ENCODE results near the gene CCT7. TPM values are rescaled to one million over a fixed set of nuclear protein-coding genes. Genes with fewer than 3 reads are reported as not detected.
"Not testable (repeated sequence)": the region's sequence is repeated elsewhere in the genome, so short reads cannot be mapped to it uniquely, and the experiment has no call there.

The CCT7 gene
- total RNA-seq, 1 donor from 2014 or later, result 338 TPM

GRCh38 chr2:73255907-73256617, 22.0 kb downstream of the CCT7 start:
- DNase-seq, result no peak

GRCh38 chr2:73256618-73256922, 22.5 kb downstream of the CCT7 start:
- no peak for DNase-seq

GRCh38 chr2:73257021-73257420, 22.9 kb downstream of the CCT7 start:
- no peak for DNase-seq

GRCh38 chr2:73257425-73258125, 23.5 kb downstream of the CCT7 start:
- no peak for DNase-seq

GRCh38 chr2:73258186-73258912, 24.2 kb downstream of the CCT7 start:
- no peak for DNase-seq

- no peak for DNase-seq
These were observed 24.8 kb downstream of the CCT7 start for GRCh38 chr2:73258913-73259215.

GRCh38 chr2:73259276-73259675, 25.2 kb downstream of the CCT7 start:
- no peak for DNase-seq

GRCh38 chr2:73259704-73260337, 25.7 kb downstream of the CCT7 start:
- DNase-seq, result no peak

GRCh38 chr2:73260338-73260984, 26.4 kb downstream of the CCT7 start:
- DNase-seq, result peak; percentile 84

- DNase-seq, result no peak
These were observed 28.1 kb downstream of the CCT7 start for GRCh38 chr2:73262108-73262651.

GRCh38 chr2:73262691-73263429, 28.8 kb downstream of the CCT7 start:
- DNase-seq, result not testable (repeated sequence)

GRCh38 chr2:73263540-73264331, 29.6 kb downstream of the CCT7 start:
- no peak for DNase-seq

GRCh38 chr2:73264332-73264606, 30.2 kb downstream of the CCT7 start:
- no peak for DNase-seq

- DNase-seq, result no peak
These were observed 30.7 kb downstream of the CCT7 start for GRCh38 chr2:73264783-73265182.

GRCh38 chr2:73265298-73266060, 31.4 kb downstream of the CCT7 start:
- DNase-seq, result no peak

GRCh38 chr2:73266061-73266901, 32.2 kb downstream of the CCT7 start:
- no peak for DNase-seq

GRCh38 chr2:73267008-73267407, 32.9 kb downstream of the CCT7 start:
- no peak for DNase-seq

- DNase-seq, result no peak
These were observed 34.3 kb downstream of the CCT7 start for GRCh38 chr2:73268366-73268829.
